ENCODE results near the gene SCARB1.
A peak's percentile ranks its signal among the peaks of the same experiment; 100 is the strongest.

Gene SCARB1

DNA sequence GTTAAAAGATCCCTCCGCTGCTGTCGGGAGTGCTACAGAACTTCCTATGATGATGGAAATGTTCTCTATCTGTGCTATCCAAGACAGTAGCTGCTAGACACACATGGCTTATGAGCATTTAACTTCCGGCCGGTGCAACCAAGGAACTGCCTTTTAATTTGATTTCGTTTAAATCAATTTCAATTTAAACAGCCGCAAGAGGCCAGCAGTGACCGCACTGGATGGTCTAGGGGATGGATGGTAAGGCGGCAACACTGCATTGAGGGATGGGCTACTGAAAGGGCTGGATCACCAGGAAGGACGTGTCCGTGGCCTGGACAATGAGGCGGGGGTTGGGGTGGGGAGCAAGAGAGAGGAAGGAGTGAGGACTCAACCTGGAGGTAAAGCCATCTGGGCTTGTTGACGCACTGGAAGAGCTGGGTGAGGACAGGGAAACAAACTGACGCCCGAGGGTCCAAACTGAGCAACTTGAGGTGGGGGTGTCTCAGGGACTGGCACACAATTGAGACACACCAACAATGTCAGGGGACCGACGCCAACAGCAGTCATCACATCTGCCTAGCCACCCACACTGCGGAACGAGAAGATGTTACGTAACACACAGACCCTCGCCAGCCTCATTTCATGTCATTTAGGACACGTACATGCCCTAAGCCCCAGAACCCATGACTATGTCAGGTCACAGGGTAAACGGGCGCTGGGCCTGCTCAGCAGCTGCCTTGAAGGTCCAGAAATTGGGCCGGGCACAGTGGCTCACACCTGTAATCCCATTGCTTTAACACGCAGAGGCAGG, 57.6 kb downstream of the SCARB1 start:
- H3K4me3 ChIP-seq (ENCODE audit: low read depth, low read length): no peak overlapping the region
- no peak for TF ChIP-seq CTCF (IDR thresholded peaks at IDR 0.05; ENCODE audit: low read depth, low read length)
- DNase-seq (ENCODE audit: low read depth, low spot score): no peak
- in situ Hi-C loops (cut with HindIII; ENCODE audit: low sequenced_read_pairs): no loop called here

- in situ Hi-C loops (cut with HindIII; ENCODE audit: low sequenced_read_pairs): no loop called here
- no peak overlapping the region for H3K4me3 ChIP-seq (ENCODE audit: low read depth, low read length)
- TF ChIP-seq CTCF (IDR thresholded peaks at IDR 0.05; ENCODE audit: low read depth, low read length): no peak
- DNase-seq (ENCODE audit: low read depth, low spot score): no peak
These were observed 58.6 kb downstream of the SCARB1 start for GRCh38 chr12:124805050-124805449.

GRCh38 chr12:124804011-124804621, 59.5 kb downstream of the SCARB1 start:
- in situ Hi-C loops (cut with HindIII; ENCODE audit: low sequenced_read_pairs): no loop called here
- peak; percentile 13 for DNase-seq (ENCODE audit: low read depth, low spot score)
- H3K4me3 ChIP-seq (ENCODE audit: low read depth, low read length): no peak overlapping the region
- no peak for TF ChIP-seq CTCF (IDR thresholded peaks at IDR 0.05; ENCODE audit: low read depth, low read length)

GRCh38 chr12:124802361-124802760, 61.3 kb downstream of the SCARB1 start:
- H3K4me3 ChIP-seq (ENCODE audit: low read depth, low read length): no peak overlapping the region
- no peak for DNase-seq (ENCODE audit: low read depth, low spot score)
- in situ Hi-C loops (cut with HindIII; ENCODE audit: low sequenced_read_pairs): no loop called here
- TF ChIP-seq CTCF (IDR thresholded peaks at IDR 0.05; ENCODE audit: low read depth, low read length): no peak

DNA sequence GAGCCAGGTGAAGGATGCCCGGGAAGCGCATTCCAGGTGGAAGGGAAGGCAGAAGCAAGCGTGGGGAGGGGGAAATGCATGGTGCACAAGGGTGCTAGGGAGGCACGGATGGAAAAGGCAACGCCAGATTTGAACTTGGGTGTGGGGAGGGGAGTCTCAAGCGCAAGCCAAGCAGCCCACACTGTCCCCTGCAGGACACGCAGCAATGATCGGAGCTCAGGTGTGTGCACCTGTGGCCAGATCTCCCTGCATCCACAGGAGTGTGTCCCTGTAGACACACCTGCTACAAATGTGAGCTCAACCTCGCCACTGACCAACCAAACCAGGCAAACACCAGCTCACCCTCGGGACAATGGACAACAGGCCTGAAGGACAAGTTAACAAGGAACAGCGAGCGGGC, 63.2 kb downstream of the SCARB1 start:
- in situ Hi-C loops (cut with HindIII; ENCODE audit: low sequenced_read_pairs): no loop called here
- no peak for TF ChIP-seq CTCF (IDR thresholded peaks at IDR 0.05; ENCODE audit: low read depth, low read length)
- DNase-seq (ENCODE audit: low read depth, low spot score): no peak
- H3K4me3 ChIP-seq (ENCODE audit: low read depth, low read length): no peak overlapping the region

DNA sequence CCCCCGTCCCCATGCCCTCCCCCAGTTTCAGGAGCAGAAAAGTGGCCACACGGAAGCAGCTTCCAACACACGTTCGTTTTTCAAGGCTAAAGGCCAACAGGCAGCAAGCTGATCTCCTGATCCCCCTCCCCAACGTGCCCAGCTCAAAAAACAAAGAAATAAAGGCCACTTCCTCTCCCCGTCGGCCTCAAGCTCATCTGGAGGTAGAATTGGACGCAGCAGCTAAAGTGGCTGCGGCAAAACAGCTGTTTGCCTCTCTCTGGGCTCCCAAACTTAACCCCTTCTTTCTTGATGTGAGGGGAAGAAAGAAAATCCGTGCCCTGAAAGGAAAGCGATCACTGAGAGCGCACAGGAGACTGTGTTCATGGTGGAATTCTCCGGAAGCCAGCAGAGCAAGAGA, 66.3 kb downstream of the SCARB1 start:
- no peak for DNase-seq (ENCODE audit: low read depth, low spot score)
- in situ Hi-C loops (cut with HindIII; ENCODE audit: low sequenced_read_pairs): no loop called here
- no peak overlapping the region for H3K4me3 ChIP-seq (ENCODE audit: low read depth, low read length)
- TF ChIP-seq CTCF (IDR thresholded peaks at IDR 0.05; ENCODE audit: low read depth, low read length): no peak

Data from astrocyte of the spinal cord (primary cell).